HepG2 (cell line): ENCODE data around the gene PCBP4. TPM values are rescaled to one million over a fixed set of nuclear protein-coding genes. Genes with fewer than 3 reads are reported as not detected.

Source experiments
- ATAC-seq: fragments of 200-7000 bp; cut with Tn5 transposase; 3 replicates; pipeline ENCODE4 v1.9.1; 2020; ENCODE audit warnings: mild to moderate bottlenecking, moderate library complexity
- BruUV-seq: library from RNA; stranded (reverse); fragments of 400-500 nt; replicated peaks from 2 replicates; lab custom pipeline; 2021; lab: Mats Ljungman, UMichigan
- CTCF ChIA-PET: fragments of 300-600 bp; formaldehyde crosslinking; extraction: SDS; loops from one replicate; lab custom pipeline; 2021; ENCODE audit warnings: low total read pairs, inconsistent platforms, low intra/inter-chr PET ratio; lab: Yijun Ruan, JAX
- POLR2A ChIA-PET: fragments of 350-600 bp; sonication (Branson Sonifier 250); formaldehyde crosslinking; loops from one replicate; lab custom pipeline; 2020; ENCODE audit warnings: antibody characterized with exemption, inconsistent platforms; lab: Yijun Ruan, JAX
- DNase-seq: peaks from one replicate; pipeline ENCODE4 v3.0.0-alpha.2; 2015; ENCODE audit warnings: low spot score
- FAIRE-seq: peaks from 3 replicates; lab custom pipeline; 2011; peaks lifted over from hg19 to GRCh38; lab: Jason Lieb, UNC
- H2AFZ ChIP-seq: one replicate; pipeline ENCODE4 v1.6.1; 2011; ENCODE audit warnings: low read length, inconsistent platforms
- H3K27ac ChIP-seq: fragments of 300-600 bp; 3 replicates; pipeline ENCODE4 v1.8.0; 2011; ENCODE audit warnings: mixed run types, mild to moderate bottlenecking, mixed read lengths, low read length, inconsistent platforms; ENCODE audit not compliant: insufficient read depth; ENCODE audit errors: extremely low read length
- H3K27me3 ChIP-seq, 2 experiments: fragments of 200-600 bp in 1 of 2; 2 replicates in 1 of 2; 3 replicates in 1 of 2; pipeline versions ENCODE4 v1.6.0 to v1.8.0; 2011; ENCODE audit warnings: low read length in 2 of 2, mild to moderate bottlenecking in 2 of 2, moderate library complexity in 2 of 2, inconsistent platforms in 1 of 2; ENCODE audit not compliant: insufficient read depth in 2 of 2, control insufficient read depth in 1 of 2
- H3K36me3 ChIP-seq, 2 experiments: fragments of 200-600 bp in 1 of 2; replicated peaks in 1 of 2; 2 replicates in 1 of 2; 3 replicates in 1 of 2; pipeline versions ENCODE4 v1.5.1 to v1.8.0; 2011; ENCODE audit warnings: low read length in 2 of 2, inconsistent platforms in 1 of 2; ENCODE audit not compliant: insufficient read depth in 2 of 2, control insufficient read depth in 1 of 2
- H3K4me1 ChIP-seq: 2 replicates; pipeline ENCODE4 v1.5.1; 2012; ENCODE audit warnings: low read length, inconsistent platforms; ENCODE audit not compliant: insufficient read depth
- H3K4me2 ChIP-seq: 2 replicates; pipeline ENCODE4 v1.6.0; 2011; ENCODE audit warnings: low read depth, low read length, inconsistent platforms
- H3K4me3 ChIP-seq, 3 experiments: fragments of 200-600 bp in 1 of 3; sonication (generic), shearing (Covaris generic) in 1 of 3; replicated peaks in 1 of 3; 2 replicates each; pipeline ENCODE4 v1.5.1; 2011 to 2016; ENCODE audit warnings: low read length in 3 of 3, inconsistent platforms in 2 of 3, low read depth in 2 of 3, mild to moderate bottlenecking in 2 of 3, control low read depth in 1 of 3, mixed read lengths in 1 of 3; ENCODE audit not compliant: insufficient read depth in 1 of 3
- H3K79me2 ChIP-seq: one replicate; pipeline ENCODE4 v1.6.1; 2011; ENCODE audit warnings: low read length, inconsistent platforms; ENCODE audit not compliant: insufficient read depth
- H3K9ac ChIP-seq: 2 replicates; pipeline ENCODE4 v1.6.0; 2011; ENCODE audit warnings: mild to moderate bottlenecking, low read depth, low read length, inconsistent platforms; ENCODE audit not compliant: insufficient read depth
- H3K9me3 ChIP-seq: 2 replicates; pipeline ENCODE4 v1.5.1; 2012; ENCODE audit warnings: mild to moderate bottlenecking, low read length
- H4K20me1 ChIP-seq: 2 replicates; pipeline ENCODE4 v1.6.0; 2011; ENCODE audit warnings: inconsistent platforms, mild to moderate bottlenecking, low read length, moderate library complexity; ENCODE audit not compliant: insufficient read depth
- ELK4 ChIP-seq: sonication (generic); formaldehyde crosslinking; IDR thresholded peaks from 2 replicates; pipeline ENCODE4 v1.9.0; 2021; ENCODE audit warnings: missing genetic modification reagents, borderline replicate concordance
- HIVEP1 ChIP-seq: sonication (generic); formaldehyde crosslinking; IDR thresholded peaks from 2 replicates; pipeline ENCODE4 v1.4.0; 2020; ENCODE audit warnings: mild to moderate bottlenecking, missing genetic modification reagents
- HMGA1 ChIP-seq: sonication (generic); formaldehyde crosslinking; conservative IDR thresholded peaks from 2 replicates; pipeline ENCODE4 v1.4.0; 2020; ENCODE audit warnings: missing genetic modification reagents
- HNF4A ChIP-seq: sonication (generic); formaldehyde crosslinking; IDR thresholded peaks from 2 replicates; pipeline ENCODE4 v1.4.0; 2020; ENCODE audit warnings: missing genetic modification reagents
- SIN3A ChIP-seq: IDR thresholded peaks from 2 replicates; pipeline ENCODE4 v1.6.1; 2011; ENCODE audit warnings: low read depth, mild to moderate bottlenecking, control low read depth, low read length, borderline replicate concordance
- SIX4 ChIP-seq: sonication (generic); formaldehyde crosslinking; IDR thresholded peaks from 2 replicates; pipeline ENCODE4 v1.4.0; 2020; ENCODE audit warnings: missing genetic modification reagents
- SOX6 ChIP-seq, 2 experiments: fragments of 450-650 bp in 1 of 2; sonication (generic) in 1 of 2; formaldehyde crosslinking in 1 of 2; IDR thresholded peaks; 2 replicates each; pipeline versions ENCODE4 v1.4.0 to v1.6.1; 2017 to 2020; ENCODE audit warnings: antibody characterized with exemption in 1 of 2, mild to moderate bottlenecking in 1 of 2, missing genetic modification reagents in 1 of 2
- TGIF2 ChIP-seq: IDR thresholded peaks from 2 replicates; pipeline ENCODE4 v1.6.1; 2016; ENCODE audit warnings: control low read depth, missing compliant biosample characterization
- ZNF160 ChIP-seq: sonication (generic); formaldehyde crosslinking; IDR thresholded peaks from 2 replicates; pipeline ENCODE4 v1.8.0; 2022; ENCODE audit warnings: mild to moderate bottlenecking, inconsistent platforms, missing genetic modification reagents
- ZNF205 ChIP-seq: IDR thresholded peaks from 2 replicates; pipeline ENCODE4 v1.6.1; 2018; ENCODE audit warnings: missing biosample characterization, missing genetic modification reagents
- ZNF574 ChIP-seq: sonication (generic); formaldehyde crosslinking; IDR thresholded peaks from 2 replicates; pipeline ENCODE4 v1.4.0; 2020; ENCODE audit warnings: missing genetic modification reagents
- ZNF619 ChIP-seq: sonication (generic); formaldehyde crosslinking; IDR thresholded peaks from 2 replicates; pipeline ENCODE4 v1.4.0; 2020; ENCODE audit warnings: mild to moderate bottlenecking, missing genetic modification reagents
- ZNF639 ChIP-seq: conservative IDR thresholded peaks from 2 replicates; pipeline ENCODE4 v1.6.1; 2018; ENCODE audit warnings: missing genetic modification reagents
- ZNF703 ChIP-seq: sonication (generic); formaldehyde crosslinking; IDR thresholded peaks from 2 replicates; pipeline ENCODE4 v1.5.1; 2020; ENCODE audit warnings: missing genetic modification reagents, mild to moderate bottlenecking, moderate library complexity, borderline replicate concordance
- ZNF713 ChIP-seq: sonication (generic); formaldehyde crosslinking; IDR thresholded peaks from 2 replicates; pipeline ENCODE4 v1.4.0; 2020; ENCODE audit warnings: mild to moderate bottlenecking, missing genetic modification reagents
- ZNF724P ChIP-seq: sonication (generic); formaldehyde crosslinking; IDR thresholded peaks from 2 replicates; pipeline ENCODE4 v1.8.0; 2022; ENCODE audit warnings: missing genetic modification reagents, borderline replicate concordance
- ZNF740 ChIP-seq: sonication (generic); formaldehyde crosslinking; IDR thresholded peaks from 2 replicates; pipeline ENCODE4 v1.4.0; 2020; ENCODE audit warnings: missing genetic modification reagents
- ZSCAN25 ChIP-seq: sonication (generic); formaldehyde crosslinking; IDR thresholded peaks from 2 replicates; pipeline ENCODE4 v1.8.0; 2022; ENCODE audit warnings: mild to moderate bottlenecking, missing genetic modification reagents
- in situ Hi-C: cut with HindIII; loops from 2 replicates; pipeline ENCODE4 v1.10.0; 2017; ENCODE audit warnings: low pct_unique_long_range_greater_than_20kb; ENCODE audit not compliant: extremely low pct_ligation_motif_present
- intact Hi-C: fragments of 100-400 bp; cut with micrococcal nuclease; formaldehyde crosslinking; loops from one replicate; pipeline ENCODE4 v1.10.0; 2022; ENCODE audit not compliant: unreplicated experiment
- polyA plus RNA-seq, 8 experiments: library from polyadenylated mRNA; depleted of rRNA in 3 of 8; stranded (reverse) in 7 of 8; unstranded in 1 of 8; fragments of >200 nt; fragmentation: Illumina TruSeq in 4 of 8; extraction: Trizol in 4 of 8; gene quantifications; 2 replicates each; pipeline versions ENCODE4 v1.2.1 to v1.2.3, GENCODE V29; 2011 to 2016; ENCODE audit warnings: low read depth in 4 of 8, missing spikeins in 1 of 8, mixed read lengths in 1 of 8; ENCODE audit not compliant: insufficient read depth in 1 of 8
- total RNA-seq, 5 experiments: library from RNA; depleted of rRNA; stranded (reverse); fragments of >200 nt; fragmentation: Illumina TruSeq; extraction: Trizol; gene quantifications; 2 replicates each; pipeline ENCODE4 v1.2.3, GENCODE V29; 2016; ENCODE audit warnings: low read depth in 1 of 5

PCBP4 gene
- total and polyA plus RNA-seq, 2 of the 13 experiments (the other 11 are each of a cell fraction or from before 2014, with no cell fraction given): 36.8 to 51.3 TPM

GRCh38 chr3:51985063-51985462 is 17.8 kb upstream of the PCBP4 start (continued):
- TF ChIP-seq ZNF724P (CRISPR knock-in tag): no peak
- TF ChIP-seq ELK4 (CRISPR knock-in tag): no peak
- TF ChIP-seq ZNF703: no peak

- H3K36me3 ChIP-seq: peaks cover 0 to 1% of the 10 kb centered on the region in 2 experiments; a peak in 2 of 5 replicates
- DNase-seq: no peak
- no peaks in the 10 kb centered on the region for H4K20me1 ChIP-seq
- intact Hi-C loops: no loop called here
- H3K4me1 ChIP-seq: peaks cover 51% of the 10 kb centered on the region
- H3K4me2 ChIP-seq: peak overlapping the region; percentile 98
- CTCF ChIA-PET: no interaction called here
- peaks cover 17% of the 10 kb centered on the region for H3K79me2 ChIP-seq
- POLR2A ChIA-PET: interaction anchor here (1.2 to 6.4 kb wide), 7 partner anchors 9 to 485 kb away, joined by 4 to 187 read pairs (median 59); partner anchors contain the start of genes ABHD14A, ABHD14B, PARP3 and PCBP4
- H3K9me3 ChIP-seq: no peaks in the 10 kb centered on the region
- H3K27ac ChIP-seq: peak overlapping the region; percentile 94
- peak overlapping the region; percentile 70 to 83 (median 73) for H3K4me3 ChIP-seq
- peak overlapping the region; percentile 89 for H3K9ac ChIP-seq
- no peak for FAIRE-seq
- no peak overlapping the region for H2AFZ ChIP-seq
- ATAC-seq: no peak
- in situ Hi-C loops: no loop called here
- BruUV-seq: no TSS peak
- H3K27me3 ChIP-seq: no peaks in the 10 kb centered on the region
- TF ChIP-seq HNF4A (CRISPR knock-in tag) (no peak), SIN3A (no peak), ZNF740 (no peak), HMGA1 (no peak), ZNF574 (CRISPR knock-in tag) (0 out of 2 replicates have a peak, but pooled peaks have one; percentile 6), SOX6 (IDR thresholded peaks at IDR 0.05) (no peak), SOX6 (CRISPR knock-in tag; IDR thresholded peaks at IDR 0.05) (peak; percentile 22; the same call in 1 of the 2 replicates), ZNF639 (CRISPR knock-in tag) (no peak), ZNF619 (CRISPR knock-in tag) (0 out of 2 replicates have a peak, but pooled peaks have one; percentile 18), ZNF205 (CRISPR knock-in tag) (no peak), TGIF2 (CRISPR knock-in tag) (0 out of 2 replicates have a peak, but pooled peaks have one; percentile 11), SIX4 (CRISPR knock-in tag) (no peak), HIVEP1 (CRISPR knock-in tag) (0 out of 2 replicates have a peak, but pooled peaks have one; percentile 26), ZNF160 (CRISPR knock-in tag) (no peak), ZSCAN25 (no peak), ZNF713 (CRISPR knock-in tag) (0 out of 2 replicates have a peak, but pooled peaks have one; percentile 53)
Measured at GRCh38 chr3:51984269-51984647, 17.0 kb upstream of the PCBP4 start.
